Pancreas (tissue), 10 donors: ENCODE results near the gene DGCR2. TPM values are rescaled to one million over a fixed set of nuclear protein-coding genes. Genes with fewer than 3 reads are reported as not detected.

Experiments used
- ATAC-seq, 4 donors: fragments of 200-7000 bp; cut with Tn5 transposase; one replicate each; pipeline versions ENCODE4 v1.8.0 to v1.9.1; 2020; ENCODE audit warnings: mild to moderate bottlenecking in 4 of 4, moderate library complexity in 4 of 4
- DNase-seq, 6 donors: peaks; one replicate each; pipeline ENCODE4 v3.0.0-alpha.2; 2020
- FAIRE-seq: peaks from 2 replicates; lab custom pipeline; 2012; peaks lifted over from hg19 to GRCh38; lab: Jason Lieb, UNC
- H3K27ac ChIP-seq, 4 donors: fragments of 200-600 bp; sonication (generic); 1 replicate in 3 of 4; 2 replicates in 1 of 4; pipeline versions ENCODE4 v1.5.0 to v1.8.0; 2020
- H3K27me3 ChIP-seq, 4 donors: fragments of 200-600 bp; one replicate each; pipeline ENCODE4 v1.8.0; 2021
- H3K36me3 ChIP-seq, 3 donors: fragments of 200-600 bp; sonication (generic) in 1 of 3; one replicate each; pipeline versions ENCODE4 v1.5.0 to v1.8.0; 2020 to 2021
- H3K4me1 ChIP-seq, 3 donors: fragments of 200-600 bp; one replicate each; pipeline ENCODE4 v1.8.0; 2021
- H3K4me3 ChIP-seq, 4 donors: fragments of 200-600 bp; sonication (generic) in 2 of 4; one replicate each; pipeline versions ENCODE4 v1.5.0 to v1.8.0; 2020 to 2021
- H3K9me3 ChIP-seq, 4 donors: fragments of 200-600 bp; one replicate each; pipeline ENCODE4 v1.8.0; 2021
- CTCF ChIP-seq, 4 donors: fragments of 200-600 bp; sonication (generic) in 3 of 4; IDR thresholded peaks; one replicate each; pipeline versions ENCODE4 v1.5.0 to v1.8.0; 2021; ENCODE audit warnings: antibody characterized with exemption in 4 of 4
- WGBS, 2 donors: extraction: QIAGEN DNeasy Blood & Tissue Kit; methylation state at CpG; one replicate each; pipeline ENCODE4 v1.1.7; 2013; 5-methylcytosine and 5-hydroxymethylcytosine counted together
- intact Hi-C, 3 donors: fragments of 100-400 bp; cut with DNase I; formaldehyde crosslinking; loops; one replicate each; pipeline versions ENCODE4 v1.11.1 to v1.14.2; 2022
- polyA plus RNA-seq, 2 donors: library from polyadenylated mRNA; stranded (reverse); fragments of 200-250 nt; gene quantifications; one replicate each; pipeline ENCODE4 v1.2.3, GENCODE V29; 2013
- total RNA-seq, 6 donors: library from RNA; stranded (reverse); fragmentation: NEBNext Ultra II Directional in 4 of 6; extraction: Animal tissue kit (Norgen Biotek cat#: 25700) in 4 of 6; gene quantifications; one replicate each; pipeline versions ENCODE4 v1.2.1 to v1.2.4, GENCODE V29; 2021 to 2023
- donor health status: healthy with polysubstance abuse.
- donor health status: DM: no; HTN: no; CAD: no; lungs with moderate emphysema.
- donor health status: DM: no; HTN: no; CAD: no.
- donor health status: control.
- donor health status: control.
- donor health status: Bipolar disorder and iron deficiency.
- donor health status: DM: yes; HTN: yes; CAD: no.
- donor health status: DM: no; HTN: no; CAD: no.
- donor health status: DM: no; HTN: no; CAD: no.
- donor health status: DM: yes; HTN: yes; CAD: no.

The DGCR2 gene
- total and polyA plus RNA-seq, 8 donors: 24.3 to 41.5 (median 30.1) TPM

GRCh38 chr22:19106886-19107729 lies 15.1 kb downstream of the DGCR2 start:
- no peak for FAIRE-seq
- DNase-seq: peak in 1 of 6 donors; percentile 45
- intact Hi-C loops: no loop called here
- Histone ChIP-seq H3K27me3 (no peaks in the 10 kb centered on the region), H3K9me3 (no peaks in the 10 kb centered on the region), H3K4me3 (no peak overlapping the region), H3K4me1 (peaks cover 22 to 42% (median 40%) of the 10 kb centered on the region in 3 donors), H3K36me3 (no peaks in the 10 kb centered on the region), H3K27ac (no peak overlapping the region)
- no peak for ATAC-seq
- 79 to 81% methylated on average over 3 of the region's 3 CpGs for WGBS, 2 donors
- TF ChIP-seq CTCF (IDR thresholded peaks at IDR 0.05): no peak

DNA sequence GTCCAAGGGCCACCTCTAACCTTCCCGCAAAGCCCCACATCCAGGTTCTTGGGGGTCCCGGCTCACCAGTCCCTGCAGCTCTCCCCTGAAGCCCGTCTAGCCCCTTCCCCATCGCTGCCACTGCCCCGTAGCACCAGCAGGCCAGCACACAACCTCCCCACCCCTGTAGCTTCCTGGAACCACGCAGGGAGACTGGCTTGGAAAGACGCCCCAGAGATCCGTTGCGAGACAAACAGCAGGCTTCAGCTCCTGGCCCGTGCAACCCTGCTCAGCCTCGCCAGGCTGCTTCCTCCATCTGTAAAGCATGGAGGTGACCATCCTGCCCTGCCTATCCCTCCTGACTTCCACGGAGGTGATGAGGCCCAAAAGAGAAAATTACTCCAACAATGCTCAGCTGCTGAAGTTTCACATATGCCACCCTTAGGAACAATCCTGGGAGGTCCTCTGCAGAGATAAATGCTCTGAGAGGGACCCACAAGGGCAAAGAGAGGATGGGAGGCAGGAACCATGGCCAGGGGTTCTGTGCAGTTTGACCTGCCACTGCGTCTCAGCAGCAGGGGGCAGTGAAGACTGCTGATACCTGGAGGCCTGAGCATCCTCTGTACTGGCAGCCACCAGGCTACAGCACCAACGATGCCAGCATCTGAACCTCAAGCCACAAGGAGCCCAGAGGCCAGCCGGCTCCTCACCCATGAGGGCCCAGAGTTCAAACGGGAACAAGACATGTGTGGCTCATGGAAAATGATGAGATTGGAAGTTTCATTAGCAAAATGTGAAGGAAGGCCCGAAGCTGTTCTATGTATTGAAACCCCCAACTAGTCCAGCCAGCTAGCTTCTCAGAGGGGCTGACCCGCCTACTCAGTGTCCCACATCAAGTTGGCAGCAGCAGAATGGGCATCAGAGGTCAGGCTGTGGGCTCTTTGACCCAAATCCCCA lies 16.1 kb downstream of the DGCR2 start:
- Histone ChIP-seq H3K4me3 (no peak overlapping the region), H3K27me3 (no peaks in the 10 kb centered on the region), H3K36me3 (no peaks in the 10 kb centered on the region), H3K27ac (peak overlapping the region in 3 of 4 donors; percentile 14 to 50 (median 18)), H3K4me1 (peaks cover 22 to 42% (median 40%) of the 10 kb centered on the region in 3 donors), H3K9me3 (no peaks in the 10 kb centered on the region)
- FAIRE-seq (no peak), DNase-seq (peak in 2 of 6 donors; percentile 35 to 56), ATAC-seq (peak in 2 of 4 donors; percentile 15 to 35)
- intact Hi-C loops: no loop called here
- 55 to 60% methylated on average over 18 of the region's 18 CpGs for WGBS, 2 donors
- TF ChIP-seq CTCF (IDR thresholded peaks at IDR 0.05): no peak

DNA sequence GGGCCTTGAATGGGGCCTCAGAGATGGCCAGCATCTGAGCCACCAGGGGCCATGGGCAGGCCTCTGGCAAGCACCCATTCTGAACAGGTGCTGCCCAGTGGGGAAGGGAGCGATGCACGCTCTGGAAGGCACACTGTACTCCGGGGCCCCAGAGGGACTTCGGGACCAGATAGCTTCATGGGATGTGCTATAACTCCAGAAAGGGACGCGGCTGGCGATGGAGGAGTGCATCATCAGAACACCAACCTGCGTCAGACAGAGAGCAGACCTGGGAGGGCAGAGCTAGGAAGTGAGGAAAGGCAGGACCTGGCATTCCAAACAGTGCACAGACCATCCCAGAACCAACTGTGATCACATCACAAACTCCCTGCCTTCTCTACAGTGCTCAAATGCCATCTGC lies 16.8 kb downstream of the DGCR2 start:
- no peak for TF ChIP-seq CTCF (IDR thresholded peaks at IDR 0.05)
- ATAC-seq: no peak
- peaks cover 22 to 42% (median 35%) of the 10 kb centered on the region in 3 donors for H3K4me1 ChIP-seq
- H3K27ac ChIP-seq: peak overlapping the region; percentile 18 to 72 (median 57)
- intact Hi-C loops: no loop called here
- H3K4me3 ChIP-seq: no peak overlapping the region
- peak in 1 of 6 donors; percentile 54 for DNase-seq
- no peaks in the 10 kb centered on the region for H3K36me3 ChIP-seq
- H3K27me3 ChIP-seq: no peaks in the 10 kb centered on the region
- no peaks in the 10 kb centered on the region for H3K9me3 ChIP-seq
- FAIRE-seq: no peak
- WGBS, 2 donors: 73 to 97% methylated on average over 8 of the region's 8 CpGs

DNA sequence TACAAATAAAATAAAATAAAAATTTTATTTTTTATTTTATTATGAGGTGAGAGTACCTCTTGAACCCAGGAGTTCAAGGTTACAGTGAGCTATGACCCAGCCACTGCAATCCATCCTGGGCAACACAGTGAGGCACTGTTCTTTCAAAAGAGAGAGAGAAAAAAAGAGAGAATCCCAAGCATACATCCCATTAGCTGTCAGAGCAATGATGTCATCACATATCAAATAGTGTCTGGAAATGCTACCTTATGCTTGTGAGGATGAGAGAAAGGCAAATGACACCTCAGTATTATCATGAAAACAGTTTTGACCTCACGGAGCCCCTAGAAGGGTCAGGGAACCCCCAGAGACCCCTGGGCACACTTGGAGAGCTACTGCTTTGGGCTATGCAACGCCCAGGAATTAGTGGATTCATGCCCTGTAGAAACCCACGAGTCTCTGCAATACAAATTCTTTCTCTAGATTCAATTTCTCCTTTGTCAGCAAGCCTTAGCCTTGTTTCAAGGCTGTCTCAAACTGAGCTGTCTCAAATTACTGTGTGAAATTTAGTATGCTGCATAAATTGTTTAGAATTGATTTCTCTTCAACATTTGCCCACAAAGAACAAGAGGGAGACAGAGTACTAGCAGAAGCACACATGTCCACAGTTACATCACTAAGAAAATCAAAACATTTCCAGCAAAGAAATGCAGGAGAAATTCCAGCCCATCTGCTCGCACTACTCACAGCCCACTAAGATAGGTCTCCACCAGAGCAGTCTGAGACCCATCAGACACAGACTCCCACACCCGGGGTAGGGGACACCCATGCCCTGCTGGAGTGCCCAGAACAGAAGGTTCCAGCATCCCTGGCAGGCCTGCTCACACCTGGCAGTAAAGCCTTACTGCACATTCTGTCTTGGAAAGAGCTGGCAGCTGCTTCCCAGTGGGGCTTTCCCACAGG lies 18.1 kb downstream of the DGCR2 start:
- Histone ChIP-seq H3K36me3 (no peaks in the 10 kb centered on the region), H3K4me1 (peaks cover 18 to 34% (median 29%) of the 10 kb centered on the region in 3 donors), H3K27ac (peak overlapping the region; percentile 14 to 72 (median 57)), H3K4me3 (no peak overlapping the region), H3K27me3 (no peaks in the 10 kb centered on the region), H3K9me3 (no peaks in the 10 kb centered on the region)
- WGBS, 2 donors: 37% methylated on average over 5 of the region's 5 CpGs
- TF ChIP-seq CTCF (IDR thresholded peaks at IDR 0.05): no peak
- ATAC-seq (peak; percentile 75 to 87 (median 80)), DNase-seq (peak; percentile 65 to 90 (median 82)), FAIRE-seq (no peak)
- intact Hi-C loops: no loop called here
